ENCODE data around the gene NFRKB.
"Not testable (repeated sequence)": the region's sequence is repeated elsewhere in the genome, so short reads cannot be mapped to it uniquely, and the experiment has no call there.

NFRKB gene

DNA sequence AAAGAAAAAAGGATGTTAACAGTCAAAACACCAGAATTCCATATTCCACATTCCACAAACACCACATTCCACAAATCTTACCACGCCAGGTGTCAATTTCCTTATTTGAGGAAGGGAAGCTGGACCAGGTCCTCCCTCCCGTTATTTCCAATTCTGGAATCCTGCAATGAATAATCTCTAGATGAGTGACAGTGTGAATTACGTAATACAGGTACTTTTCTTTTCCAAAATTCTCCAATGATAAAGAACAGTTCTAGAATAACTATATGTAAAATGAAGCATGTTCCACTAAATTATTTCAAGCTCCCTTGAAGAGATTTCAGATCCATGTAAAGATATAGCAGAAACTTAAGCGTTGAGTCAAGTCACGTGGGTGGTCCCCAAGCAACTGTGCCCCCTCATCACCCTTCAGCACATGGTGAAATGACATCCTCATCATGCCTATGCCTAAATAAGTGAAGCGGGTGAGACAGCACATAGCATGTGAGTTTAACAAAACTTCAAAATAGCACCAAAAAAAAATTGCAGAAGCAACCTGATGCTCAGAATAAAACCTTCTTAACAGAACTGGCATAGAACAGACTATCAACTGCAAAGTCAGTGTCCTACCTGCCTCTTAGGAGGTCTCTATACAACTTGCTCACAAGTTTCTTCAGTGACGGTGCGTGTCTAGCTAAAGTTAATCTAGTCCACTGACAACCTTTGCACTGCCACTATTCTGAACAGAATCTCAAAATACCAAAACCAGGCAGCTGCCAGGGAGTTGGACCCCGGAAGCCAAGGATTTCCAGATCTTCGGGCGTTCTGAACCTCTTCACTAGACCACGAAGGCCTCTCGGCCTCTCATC, 876 bp downstream of the NFRKB start:
- DNase-seq (ENCODE audit: low read depth), result no peak

GRCh38 chr11:129888451-129888850, 6.9 kb downstream of the NFRKB start:
- no peak for DNase-seq (ENCODE audit: low read depth)

DNA sequence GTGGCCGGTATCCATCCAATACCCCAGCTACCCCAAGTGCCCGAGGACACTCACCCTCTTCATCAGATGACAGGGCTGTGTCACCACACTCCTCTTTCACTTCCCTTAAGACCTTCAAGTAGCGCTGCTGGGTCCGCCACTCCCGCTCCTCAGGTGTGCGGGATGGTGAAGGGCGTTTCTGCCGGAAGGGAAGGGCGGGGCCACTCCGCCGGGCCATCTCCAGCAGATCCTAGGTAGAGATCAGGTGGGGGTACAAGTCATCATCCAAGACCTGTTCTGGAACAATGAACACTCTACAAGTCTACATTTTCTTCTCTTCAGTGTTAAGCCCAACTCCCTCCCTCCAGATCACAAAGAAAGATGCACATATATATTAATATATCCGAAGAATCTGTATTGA, 10.0 kb downstream of the NFRKB start:
- no peak for DNase-seq (ENCODE audit: low read depth)

DNA sequence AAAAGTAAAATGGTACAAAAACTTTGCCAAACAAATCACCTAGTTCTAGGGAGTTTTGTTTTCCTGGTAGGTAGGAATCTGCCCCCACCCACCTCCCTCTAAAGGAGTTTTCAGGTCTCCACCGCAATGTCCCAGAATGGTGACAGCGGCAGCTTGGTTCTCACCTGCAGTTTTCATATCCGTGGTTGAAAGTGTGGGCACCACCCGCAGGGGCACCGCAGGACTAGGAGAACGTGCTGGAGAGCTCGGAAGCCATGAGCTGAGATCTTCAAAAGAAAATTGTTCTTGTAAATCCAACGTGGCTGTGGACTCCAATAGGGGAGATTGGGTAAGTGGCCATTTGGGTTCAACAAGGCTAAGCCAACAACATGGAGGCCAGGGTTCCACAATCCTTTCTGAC, 10.8 kb downstream of the NFRKB start:
- no peak for DNase-seq (ENCODE audit: low read depth)

GRCh38 chr11:129881570-129882170, 13.7 kb downstream of the NFRKB start:
- DNase-seq (ENCODE audit: low read depth), result peak; percentile 27

DNA sequence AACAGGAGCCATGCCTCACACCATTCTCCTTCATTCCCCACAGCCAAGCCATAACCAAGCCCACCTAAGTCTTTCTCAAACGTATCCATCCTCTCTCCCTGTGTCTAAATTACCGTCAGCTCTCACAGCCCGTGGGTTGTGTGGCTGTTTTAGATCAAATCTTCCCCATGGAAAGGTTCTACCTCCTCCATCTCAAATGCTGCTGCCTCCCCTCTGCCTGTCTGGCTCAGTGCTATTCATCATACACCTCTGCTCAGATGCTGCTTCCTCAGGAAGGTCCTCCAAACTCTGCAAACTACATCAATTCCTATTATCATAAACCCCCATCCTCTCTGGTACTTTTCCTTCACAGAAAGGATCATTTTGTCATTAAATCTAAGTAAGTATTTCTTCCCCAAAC, 15.1 kb downstream of the NFRKB start:
- no peak for DNase-seq (ENCODE audit: low read depth)

DNA sequence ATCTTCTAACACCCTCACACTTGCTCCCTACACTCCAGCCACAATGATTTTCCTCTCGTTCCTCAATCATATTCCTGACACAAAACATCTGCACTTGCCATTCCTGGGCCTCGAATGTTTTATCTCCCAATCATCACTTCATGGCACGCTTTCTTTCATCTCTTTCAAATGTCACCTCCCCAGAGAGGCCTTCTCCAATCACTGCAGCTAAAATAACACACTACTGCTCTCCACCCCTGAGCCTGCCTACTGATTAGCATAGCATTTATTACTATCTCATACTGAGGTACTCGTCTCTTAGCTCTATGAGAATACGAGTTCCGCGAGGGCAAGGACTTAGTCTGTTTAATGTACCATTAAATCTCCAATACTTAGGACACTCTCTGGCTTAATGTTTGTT, 23.5 kb downstream of the NFRKB start:
- DNase-seq (ENCODE audit: low read depth), result no peak

GRCh38 chr11:129868626-129869025, 26.8 kb downstream of the NFRKB start:
- not testable (repeated sequence) for DNase-seq (ENCODE audit: low read depth)

- no peak for DNase-seq (ENCODE audit: low read depth)
These were observed 29.1 kb downstream of the NFRKB start for GRCh38 chr11:129866311-129866710.

DNA sequence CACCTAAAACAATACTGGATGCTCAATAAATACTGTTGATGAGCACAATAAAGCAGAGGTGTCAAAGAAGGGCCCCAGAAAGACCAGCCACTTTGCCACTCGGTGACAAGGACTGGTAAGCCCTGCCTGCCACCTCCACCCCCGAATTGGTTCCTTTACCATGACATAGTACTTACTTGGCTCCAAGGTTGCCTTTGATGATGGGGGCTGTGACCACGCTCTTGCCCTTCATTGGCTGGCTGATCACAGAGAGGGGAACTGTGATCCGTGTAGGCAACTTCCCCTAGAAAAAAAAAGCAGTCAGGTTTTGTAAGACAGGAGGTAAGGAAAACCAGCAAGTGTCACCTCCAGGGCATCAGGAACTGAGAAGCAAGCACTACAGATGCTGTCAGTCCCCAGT, 29.7 kb downstream of the NFRKB start:
- no peak for DNase-seq (ENCODE audit: low read depth)

GRCh38 chr11:129864811-129865210, 30.6 kb downstream of the NFRKB start:
- no peak for DNase-seq (ENCODE audit: low read depth)

DNA sequence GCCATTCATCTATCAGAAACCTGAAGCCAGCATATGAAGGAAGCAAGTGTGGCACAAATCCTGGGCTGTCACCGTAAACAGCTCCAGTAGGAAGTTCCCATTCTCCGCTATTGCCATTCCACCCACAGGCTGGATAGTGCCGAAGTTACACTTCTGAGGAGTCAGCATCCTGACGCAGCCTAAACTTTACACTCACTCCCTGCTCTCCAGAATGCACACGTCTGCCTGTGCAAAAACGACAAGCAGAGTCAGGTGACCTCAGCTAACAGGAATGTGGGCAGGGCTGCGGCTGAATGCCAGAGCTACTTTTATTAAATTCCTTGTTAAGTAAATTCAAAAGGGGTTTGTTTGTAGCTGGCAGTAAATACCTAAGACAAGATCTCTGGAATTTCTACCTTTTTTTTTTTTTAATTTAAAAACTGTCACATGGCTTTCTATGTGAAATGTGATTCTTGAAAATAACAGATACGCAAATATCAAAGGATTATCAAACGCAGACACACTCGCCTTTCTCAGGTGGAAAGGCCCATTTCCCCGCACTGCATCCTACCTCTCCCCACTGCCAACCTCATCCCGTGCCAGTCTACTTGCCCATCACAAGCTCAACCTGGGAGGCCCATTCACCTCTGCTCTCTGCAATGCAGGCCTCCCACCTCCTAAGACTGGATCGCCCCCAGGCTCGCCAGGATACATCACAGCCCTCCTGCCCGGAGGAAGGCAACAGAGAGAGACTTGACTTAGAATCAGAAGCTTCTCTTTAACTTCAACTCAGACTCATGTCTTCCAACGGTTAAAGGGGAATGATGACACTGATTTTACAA, 33.5 kb downstream of the NFRKB start:
- DNase-seq (ENCODE audit: low read depth), result no peak

GRCh38 chr11:129856036-129856435, 39.3 kb downstream of the NFRKB start:
- no peak for DNase-seq (ENCODE audit: low read depth)

DNA sequence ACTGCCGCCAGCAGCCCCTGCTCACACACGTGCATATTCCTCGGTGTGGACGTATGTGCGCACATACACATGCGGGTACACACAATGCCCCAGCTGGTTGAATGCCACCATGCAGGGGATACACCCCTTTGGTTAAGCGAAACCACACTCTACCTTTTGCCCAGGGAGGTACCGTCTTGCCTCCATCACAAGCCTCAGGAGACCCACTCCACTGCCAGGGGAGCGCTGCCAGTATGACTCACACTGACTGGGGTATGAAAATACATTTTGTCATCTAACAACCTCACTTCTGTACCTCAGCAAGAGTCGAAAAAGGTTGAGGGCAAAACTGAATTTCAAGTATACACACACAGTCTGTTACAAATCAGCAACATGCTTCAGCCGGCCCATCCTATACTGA, 40.3 kb downstream of the NFRKB start:
- DNase-seq (ENCODE audit: low read depth), result no peak

- DNase-seq (ENCODE audit: low read depth), result no peak
These were observed 41.1 kb downstream of the NFRKB start for GRCh38 chr11:129854232-129854805.

DNA sequence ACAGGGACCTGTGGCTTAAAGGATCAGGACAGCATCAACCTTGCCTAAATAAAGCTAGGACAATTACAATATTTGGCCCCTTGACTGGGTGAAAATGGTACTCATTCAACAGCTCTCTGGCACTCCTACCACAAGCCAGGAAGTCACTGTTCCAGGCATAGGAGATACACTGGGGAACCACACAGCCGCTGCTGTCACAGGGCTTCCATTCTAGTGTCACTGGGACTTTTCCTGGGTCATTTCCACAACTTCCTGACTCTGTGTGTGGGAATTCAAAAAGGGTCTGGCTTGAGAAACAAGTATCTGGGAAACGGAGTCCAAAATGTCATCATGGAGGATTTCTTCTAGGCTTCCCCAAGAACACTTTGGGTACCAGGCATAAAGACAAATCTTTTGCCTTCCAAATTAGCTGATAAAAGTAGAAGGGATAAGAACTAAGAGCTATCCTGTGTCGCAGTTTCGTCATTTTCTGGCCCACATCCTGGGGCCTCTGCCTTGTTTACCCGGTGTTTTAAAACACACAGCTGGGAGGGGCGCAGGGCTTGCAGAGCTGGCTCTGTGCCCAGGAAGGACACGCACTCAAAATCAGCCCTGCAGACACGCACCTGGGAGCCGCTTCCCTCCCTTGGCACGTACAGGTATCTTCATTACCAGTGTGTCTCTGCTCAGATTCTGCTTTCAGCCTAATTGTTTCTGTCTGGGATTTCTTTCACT, 41.7 kb downstream of the NFRKB start:
- no peak for DNase-seq (ENCODE audit: low read depth)

GRCh38 chr11:129852125-129852740, 43.1 kb downstream of the NFRKB start:
- no peak for DNase-seq (ENCODE audit: low read depth)

GRCh38 chr11:129849447-129850130, 45.8 kb downstream of the NFRKB start:
- DNase-seq (ENCODE audit: low read depth), result no peak

GRCh38 chr11:129847361-129847760, 48.0 kb downstream of the NFRKB start:
- DNase-seq (ENCODE audit: low read depth), result not testable (repeated sequence)

- no peak for DNase-seq (ENCODE audit: low read depth)
These were observed 48.7 kb downstream of the NFRKB start for GRCh38 chr11:129846508-129847335.
